ENCODE measurements around the gene RNASE11. TPM values are rescaled to one million over a fixed set of nuclear protein-coding genes. Genes with fewer than 3 reads are reported as not detected.

Gene RNASE11
- total and polyA plus RNA-seq, 9 of the 15 experiments (the other 6 are each of a cell fraction or from before 2014, with no cell fraction given): 0.16 to 0.29 (median 0.22) TPM; not detected in 6

- TF ChIP-seq FOXO4 (CRISPR knock-in tag; IDR thresholded peaks at IDR 0.05) (no peak), ZNF583 (CRISPR knock-in tag; IDR thresholded peaks at IDR 0.05) (no peak), OTX1 (CRISPR knock-in tag; IDR thresholded peaks at IDR 0.05) (no peak), ELF2 (CRISPR knock-in tag; IDR thresholded peaks at IDR 0.05) (no peak), ZBTB26 (CRISPR knock-in tag; IDR thresholded peaks at IDR 0.05) (no peak), NR2C1 (IDR thresholded peaks at IDR 0.05) (peak; percentile 43; the same call in 1 of the 2 replicates), NR2C1 (tag; IDR thresholded peaks at IDR 0.05) (peak; percentile 22; the same call in 1 of the 2 replicates), SNAPC5 (CRISPR knock-in tag; IDR thresholded peaks at IDR 0.05) (no peak), ZBTB1 (CRISPR knock-in tag; IDR thresholded peaks at IDR 0.05; ENCODE audit: borderline replicate concordance, low read depth) (no peak), NFE2L1 (tag; IDR thresholded peaks at IDR 0.05; ENCODE audit: borderline replicate concordance, low read depth) (no peak), ZC3H4 (CRISPR knock-in tag; IDR thresholded peaks at IDR 0.05; ENCODE audit: borderline replicate concordance) (no peak), MTA3 (IDR thresholded peaks at IDR 0.05; ENCODE audit: borderline replicate concordance) (no peak), ZNF644 (tag; IDR thresholded peaks at IDR 0.05; ENCODE audit: low read depth) (no peak), TRIM28 (IDR thresholded peaks at IDR 0.05) (no peak), ARID4B (CRISPR knock-in tag; IDR thresholded peaks at IDR 0.05) (no peak), NBN (IDR thresholded peaks at IDR 0.05; ENCODE audit: low read depth) (peak; percentile 56; the same call in 1 of the 2 replicates), HES1 (IDR thresholded peaks at IDR 0.05; ENCODE audit: low read depth) (no peak)
- TF ChIP-seq, protein P1, sequence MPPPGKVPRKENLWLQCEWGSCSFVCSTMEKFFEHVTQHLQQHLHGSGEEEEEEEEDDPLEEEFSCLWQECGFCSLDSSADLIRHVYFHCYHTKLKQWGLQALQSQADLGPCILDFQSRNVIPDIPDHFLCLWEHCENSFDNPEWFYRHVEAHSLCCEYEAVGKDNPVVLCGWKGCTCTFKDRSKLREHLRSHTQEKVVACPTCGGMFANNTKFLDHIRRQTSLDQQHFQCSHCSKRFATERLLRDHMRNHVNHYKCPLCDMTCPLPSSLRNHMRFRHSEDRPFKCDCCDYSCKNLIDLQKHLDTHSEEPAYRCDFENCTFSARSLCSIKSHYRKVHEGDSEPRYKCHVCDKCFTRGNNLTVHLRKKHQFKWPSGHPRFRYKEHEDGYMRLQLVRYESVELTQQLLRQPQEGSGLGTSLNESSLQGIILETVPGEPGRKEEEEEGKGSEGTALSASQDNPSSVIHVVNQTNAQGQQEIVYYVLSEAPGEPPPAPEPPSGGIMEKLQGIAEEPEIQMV (tag; conservative IDR thresholded peaks at IDR 0.05; ENCODE audit: low read depth): no peak
Observed at GRCh38 chr14:20632831-20633691, 45.3 kb upstream of the RNASE11 start (continued).

All from K562 (cell line).